ENCODE data around the gene FSIP1. TPM values are rescaled to one million over a fixed set of nuclear protein-coding genes. Genes with fewer than 3 reads are reported as not detected.

FSIP1 gene
- total RNA-seq, 4 donors from 2014 or later: 1.9 to 8.6 (median 5.6) TPM; not detected in 1

DNA sequence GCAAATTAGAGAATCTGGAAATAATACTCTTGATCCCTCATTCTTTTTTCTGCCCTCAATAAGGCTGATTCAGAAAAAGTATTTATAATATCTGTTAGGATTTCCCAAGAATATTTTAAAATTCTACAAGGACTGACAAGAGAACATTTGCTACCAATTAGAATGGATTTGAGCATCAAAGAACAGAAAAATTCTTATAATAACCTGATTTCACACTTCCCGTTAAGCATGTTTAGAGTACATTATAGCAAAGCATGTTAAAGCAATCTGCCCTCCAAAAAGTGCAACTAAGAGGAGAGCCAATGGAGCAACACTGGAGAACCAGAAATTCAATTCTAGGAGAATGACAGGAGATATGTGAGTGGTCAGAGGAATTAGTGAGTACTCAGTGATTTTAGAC, 144.6 kb downstream of the FSIP1 start:
- in situ Hi-C loops (cut with MboI; ENCODE audit: low pct_ligation_motif_present in 1 of 4, low pct_unique_long_range_greater_than_20kb in 1 of 4, low sequenced_read_pairs in 3 of 4) (no loop called here), intact Hi-C loops (cut with DNase I; ENCODE audit: low total_unique reads) (no loop called here)
- no peak overlapping the region for H3K27ac ChIP-seq
- no peaks in the 10 kb centered on the region for H3K36me3 ChIP-seq
- no peaks in the 10 kb centered on the region for H3K9me3 ChIP-seq
- TF ChIP-seq EP300 (IDR thresholded peaks at IDR 0.05; ENCODE audit: low read depth): no peak
- TF ChIP-seq, protein P1, sequence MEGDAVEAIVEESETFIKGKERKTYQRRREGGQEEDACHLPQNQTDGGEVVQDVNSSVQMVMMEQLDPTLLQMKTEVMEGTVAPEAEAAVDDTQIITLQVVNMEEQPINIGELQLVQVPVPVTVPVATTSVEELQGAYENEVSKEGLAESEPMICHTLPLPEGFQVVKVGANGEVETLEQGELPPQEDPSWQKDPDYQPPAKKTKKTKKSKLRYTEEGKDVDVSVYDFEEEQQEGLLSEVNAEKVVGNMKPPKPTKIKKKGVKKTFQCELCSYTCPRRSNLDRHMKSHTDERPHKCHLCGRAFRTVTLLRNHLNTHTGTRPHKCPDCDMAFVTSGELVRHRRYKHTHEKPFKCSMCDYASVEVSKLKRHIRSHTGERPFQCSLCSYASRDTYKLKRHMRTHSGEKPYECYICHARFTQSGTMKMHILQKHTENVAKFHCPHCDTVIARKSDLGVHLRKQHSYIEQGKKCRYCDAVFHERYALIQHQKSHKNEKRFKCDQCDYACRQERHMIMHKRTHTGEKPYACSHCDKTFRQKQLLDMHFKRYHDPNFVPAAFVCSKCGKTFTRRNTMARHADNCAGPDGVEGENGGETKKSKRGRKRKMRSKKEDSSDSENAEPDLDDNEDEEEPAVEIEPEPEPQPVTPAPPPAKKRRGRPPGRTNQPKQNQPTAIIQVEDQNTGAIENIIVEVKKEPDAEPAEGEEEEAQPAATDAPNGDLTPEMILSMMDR (IDR thresholded peaks at IDR 0.05): no peak
- no peak for TF ChIP-seq POLR2A (IDR thresholded peaks at IDR 0.05)
- no peak for TF ChIP-seq POLR2AphosphoS5 (IDR thresholded peaks at IDR 0.05)
- no peak overlapping the region for H3K4me3 ChIP-seq
- H3K27me3 ChIP-seq: no peaks in the 10 kb centered on the region
- DNase-seq: no peak
- 91 to 100% methylated on average over 1 of the region's 1 CpG for WGBS, 2 donors (ENCODE audit: low coverage in 1 of 2)
- peaks cover 13 to 50% (median 25%) of the 10 kb centered on the region in 4 donors for H3K4me1 ChIP-seq

DNA sequence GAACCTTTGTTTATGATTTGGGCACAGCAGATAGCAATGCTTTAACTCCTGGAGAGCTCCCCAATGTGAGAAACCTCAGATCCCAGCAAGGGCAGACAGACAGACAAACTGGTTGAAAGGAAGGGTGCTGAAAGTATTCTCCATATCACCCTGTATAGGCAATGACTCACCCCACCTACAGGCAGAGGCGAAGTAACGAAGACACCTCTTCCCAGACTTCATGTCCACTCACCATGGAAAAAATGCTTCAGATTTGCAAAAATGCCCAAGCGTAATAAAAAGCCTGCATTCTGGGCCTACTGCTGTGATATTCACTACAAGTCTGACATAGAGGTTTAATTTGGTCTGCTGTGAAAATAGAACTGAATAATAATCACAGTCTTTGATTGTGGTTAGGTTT, 151.3 kb downstream of the FSIP1 start:
- WGBS, 2 donors (ENCODE audit: low coverage in 1 of 2): 94% methylated on average over 3 of the region's 3 CpGs; no CpG with 5 or more reads in 1 of the 2 donors
- TF ChIP-seq EP300 (IDR thresholded peaks at IDR 0.05; ENCODE audit: low read depth): no peak
- TF ChIP-seq POLR2A (IDR thresholded peaks at IDR 0.05): no peak
- TF ChIP-seq POLR2AphosphoS5 (IDR thresholded peaks at IDR 0.05): no peak
- TF ChIP-seq, protein P1 (IDR thresholded peaks at IDR 0.05): no peak
- in situ Hi-C loops (cut with MboI; ENCODE audit: low pct_ligation_motif_present in 1 of 4, low pct_unique_long_range_greater_than_20kb in 1 of 4, low sequenced_read_pairs in 3 of 4): no loop called here
- H3K4me1 ChIP-seq: peaks cover 11 to 37% (median 30%) of the 10 kb centered on the region in 4 donors
- H3K27ac ChIP-seq: peak overlapping the region in 2 of 4 donors; percentile 79 to 83
- intact Hi-C loops (cut with DNase I; ENCODE audit: low total_unique reads): no loop called here
- no peaks in the 10 kb centered on the region for H3K36me3 ChIP-seq
- H3K27me3 ChIP-seq: no peaks in the 10 kb centered on the region
- no peaks in the 10 kb centered on the region for H3K9me3 ChIP-seq
- DNase-seq: no peak
- H3K4me3 ChIP-seq: no peak overlapping the region

DNA sequence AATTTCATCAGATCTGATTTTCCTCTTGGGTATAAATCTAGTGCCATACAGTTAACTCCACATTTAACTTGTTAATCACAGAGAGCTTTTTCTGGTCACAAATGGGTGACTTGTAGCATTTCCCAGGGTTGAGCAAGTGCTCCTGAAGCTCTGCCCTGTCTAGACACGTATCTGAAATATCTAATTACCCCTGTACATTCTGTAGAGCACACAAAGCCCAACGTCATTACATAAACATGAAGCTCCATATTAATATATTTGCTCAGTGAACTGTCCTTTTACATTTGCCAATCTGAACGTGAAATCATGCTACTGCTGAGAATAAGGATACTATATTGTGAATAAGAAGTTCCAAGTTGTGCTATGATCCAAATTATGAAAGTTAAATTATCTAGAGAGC, 152.7 kb downstream of the FSIP1 start:
- intact Hi-C loops (cut with DNase I; ENCODE audit: low total_unique reads): no loop called here

DNA sequence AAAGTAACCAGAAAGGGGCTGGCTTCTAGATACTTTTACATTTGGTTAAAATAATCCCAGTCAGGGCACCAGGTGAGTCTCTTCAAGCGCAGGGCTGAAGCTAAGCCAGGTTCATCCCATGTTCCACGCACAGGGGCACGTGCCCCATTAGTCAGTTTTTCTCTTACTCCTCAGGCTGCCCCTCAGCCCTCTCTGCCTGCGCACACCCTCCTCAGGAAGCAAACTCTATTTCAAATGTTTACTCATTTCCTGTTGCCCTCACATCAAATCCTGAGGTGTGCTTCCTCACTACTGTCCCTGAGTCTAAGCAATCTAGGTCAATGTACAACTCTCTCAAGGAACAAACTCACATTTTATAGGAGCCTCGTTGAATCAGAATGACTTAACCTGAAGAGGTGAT, 153.3 kb downstream of the FSIP1 start:
- intact Hi-C loops (cut with DNase I; ENCODE audit: low total_unique reads): no loop called here
- in situ Hi-C loops (cut with MboI; ENCODE audit: low pct_ligation_motif_present in 1 of 4, low pct_unique_long_range_greater_than_20kb in 1 of 4, low sequenced_read_pairs in 3 of 4): no loop called here
- WGBS, 2 donors (ENCODE audit: low coverage in 1 of 2): 20 to 40% methylated on average over 1 to 5 of the region's 5 CpGs

More for the DNA sequence above, 152.7 kb downstream of the FSIP1 start:
- Histone ChIP-seq H3K4me3 (no peak overlapping the region), H3K4me1 (peaks cover 18 to 49% (median 40%) of the 10 kb centered on the region in 4 donors), H3K27me3 (no peaks in the 10 kb centered on the region), H3K27ac (peak overlapping the region; percentile 74 to 83 (median 81)), H3K9me3 (no peaks in the 10 kb centered on the region), H3K36me3 (no peaks in the 10 kb centered on the region)
- DNase-seq: no peak
- in situ Hi-C loops (cut with MboI; ENCODE audit: low pct_ligation_motif_present in 1 of 4, low pct_unique_long_range_greater_than_20kb in 1 of 4, low sequenced_read_pairs in 3 of 4): no loop called here
- WGBS, 2 donors (ENCODE audit: low coverage in 1 of 2): 43 to 52% methylated on average over 3 of the region's 3 CpGs
- TF ChIP-seq POLR2A (IDR thresholded peaks at IDR 0.05): no peak

More for the DNA sequence above, 153.3 kb downstream of the FSIP1 start:
- peak; percentile 58 for TF ChIP-seq POLR2A (IDR thresholded peaks at IDR 0.05)
- TF ChIP-seq POLR2AphosphoS5 (IDR thresholded peaks at IDR 0.05): peak in 2 of 3 donors; percentile 71 to 86
- TF ChIP-seq, protein P1 (IDR thresholded peaks at IDR 0.05): no peak
- no peak for TF ChIP-seq EP300 (IDR thresholded peaks at IDR 0.05; ENCODE audit: low read depth)
- Histone ChIP-seq H3K36me3 (no peaks in the 10 kb centered on the region), H3K4me1 (peaks cover 22 to 54% (median 45%) of the 10 kb centered on the region in 4 donors), H3K9me3 (no peaks in the 10 kb centered on the region), H3K27ac (peak overlapping the region; percentile 74 to 83 (median 81)), H3K4me3 (no peak overlapping the region), H3K27me3 (no peaks in the 10 kb centered on the region)
- DNase-seq: peak; percentile 71
